ENCODE measurements around the gene TCL1B.

DNA sequence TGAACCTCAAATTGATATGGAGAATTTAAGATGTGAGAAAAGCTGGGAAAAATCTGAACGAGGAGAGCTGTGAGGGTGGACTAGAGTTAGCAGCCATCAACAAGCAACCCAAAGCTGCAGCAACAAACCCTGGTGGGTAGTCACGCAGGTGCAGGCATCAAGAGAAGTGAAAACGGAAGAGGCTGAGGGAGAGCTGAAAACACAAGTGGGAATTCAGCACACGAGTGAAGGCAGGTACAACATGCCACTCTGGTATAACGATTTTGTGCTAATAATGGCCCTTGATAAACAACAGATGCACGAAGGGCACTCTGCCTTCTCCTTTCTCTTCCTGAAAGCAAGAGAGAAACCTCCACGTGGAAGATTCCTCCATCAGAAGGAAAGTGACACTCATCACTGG is 11.5 kb downstream of the TCL1B start:
- TF ChIP-seq, protein P1, sequence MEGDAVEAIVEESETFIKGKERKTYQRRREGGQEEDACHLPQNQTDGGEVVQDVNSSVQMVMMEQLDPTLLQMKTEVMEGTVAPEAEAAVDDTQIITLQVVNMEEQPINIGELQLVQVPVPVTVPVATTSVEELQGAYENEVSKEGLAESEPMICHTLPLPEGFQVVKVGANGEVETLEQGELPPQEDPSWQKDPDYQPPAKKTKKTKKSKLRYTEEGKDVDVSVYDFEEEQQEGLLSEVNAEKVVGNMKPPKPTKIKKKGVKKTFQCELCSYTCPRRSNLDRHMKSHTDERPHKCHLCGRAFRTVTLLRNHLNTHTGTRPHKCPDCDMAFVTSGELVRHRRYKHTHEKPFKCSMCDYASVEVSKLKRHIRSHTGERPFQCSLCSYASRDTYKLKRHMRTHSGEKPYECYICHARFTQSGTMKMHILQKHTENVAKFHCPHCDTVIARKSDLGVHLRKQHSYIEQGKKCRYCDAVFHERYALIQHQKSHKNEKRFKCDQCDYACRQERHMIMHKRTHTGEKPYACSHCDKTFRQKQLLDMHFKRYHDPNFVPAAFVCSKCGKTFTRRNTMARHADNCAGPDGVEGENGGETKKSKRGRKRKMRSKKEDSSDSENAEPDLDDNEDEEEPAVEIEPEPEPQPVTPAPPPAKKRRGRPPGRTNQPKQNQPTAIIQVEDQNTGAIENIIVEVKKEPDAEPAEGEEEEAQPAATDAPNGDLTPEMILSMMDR (IDR thresholded peaks at IDR 0.05; ENCODE audit: low read depth, low read length, missing input control) = no peak
- TF ChIP-seq, protein P2, sequence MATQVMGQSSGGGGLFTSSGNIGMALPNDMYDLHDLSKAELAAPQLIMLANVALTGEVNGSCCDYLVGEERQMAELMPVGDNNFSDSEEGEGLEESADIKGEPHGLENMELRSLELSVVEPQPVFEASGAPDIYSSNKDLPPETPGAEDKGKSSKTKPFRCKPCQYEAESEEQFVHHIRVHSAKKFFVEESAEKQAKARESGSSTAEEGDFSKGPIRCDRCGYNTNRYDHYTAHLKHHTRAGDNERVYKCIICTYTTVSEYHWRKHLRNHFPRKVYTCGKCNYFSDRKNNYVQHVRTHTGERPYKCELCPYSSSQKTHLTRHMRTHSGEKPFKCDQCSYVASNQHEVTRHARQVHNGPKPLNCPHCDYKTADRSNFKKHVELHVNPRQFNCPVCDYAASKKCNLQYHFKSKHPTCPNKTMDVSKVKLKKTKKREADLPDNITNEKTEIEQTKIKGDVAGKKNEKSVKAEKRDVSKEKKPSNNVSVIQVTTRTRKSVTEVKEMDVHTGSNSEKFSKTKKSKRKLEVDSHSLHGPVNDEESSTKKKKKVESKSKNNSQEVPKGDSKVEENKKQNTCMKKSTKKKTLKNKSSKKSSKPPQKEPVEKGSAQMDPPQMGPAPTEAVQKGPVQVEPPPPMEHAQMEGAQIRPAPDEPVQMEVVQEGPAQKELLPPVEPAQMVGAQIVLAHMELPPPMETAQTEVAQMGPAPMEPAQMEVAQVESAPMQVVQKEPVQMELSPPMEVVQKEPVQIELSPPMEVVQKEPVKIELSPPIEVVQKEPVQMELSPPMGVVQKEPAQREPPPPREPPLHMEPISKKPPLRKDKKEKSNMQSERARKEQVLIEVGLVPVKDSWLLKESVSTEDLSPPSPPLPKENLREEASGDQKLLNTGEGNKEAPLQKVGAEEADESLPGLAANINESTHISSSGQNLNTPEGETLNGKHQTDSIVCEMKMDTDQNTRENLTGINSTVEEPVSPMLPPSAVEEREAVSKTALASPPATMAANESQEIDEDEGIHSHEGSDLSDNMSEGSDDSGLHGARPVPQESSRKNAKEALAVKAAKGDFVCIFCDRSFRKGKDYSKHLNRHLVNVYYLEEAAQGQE (IDR thresholded peaks at IDR 0.05) = no peak

Measured in liver (tissue), 2 donors.